Esophagus muscularis mucosa (tissue), 3 donors: ENCODE measurements around the gene IRX5.

Experiments used
- POLR2A ChIP-seq: fragments of 450-650 bp; IDR thresholded peaks from one replicate; pipeline ENCODE4 v1.6.1; 2017; ENCODE audit warnings: antibody characterized with exemption, moderate library complexity, mild to moderate bottlenecking, low read depth
- TF ChIP-seq, protein P1 (sequence below), 3 experiments: fragments of 200-600 bp in 2 of 3; fragments of 450-650 bp in 1 of 3; sonication (generic) in 2 of 3; IDR thresholded peaks; one replicate each; pipeline ENCODE4 v1.5.1; 2017 to 2019; ENCODE audit warnings: antibody characterized with exemption in 3 of 3, mild to moderate bottlenecking in 2 of 3, moderate library complexity in 1 of 3

DNA sequence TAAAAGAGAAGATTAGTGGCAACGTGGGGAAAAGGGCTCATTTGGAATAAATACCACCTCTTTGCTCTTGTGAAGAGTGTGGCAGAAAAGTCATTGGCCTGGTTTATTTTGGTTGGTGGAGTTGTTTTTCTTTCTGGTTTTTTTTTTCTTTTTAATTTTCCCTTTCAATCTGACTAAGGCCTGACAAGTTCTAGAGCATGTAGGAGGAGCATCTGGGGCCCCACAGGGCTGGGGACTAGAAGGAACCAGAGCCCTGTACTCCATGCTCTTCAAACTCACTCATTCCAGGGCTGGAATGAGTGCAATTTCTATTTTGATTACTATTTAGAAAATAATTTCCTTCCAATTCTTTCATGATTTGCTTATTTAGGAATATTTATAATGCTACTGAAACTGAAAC lies 13.3 kb downstream of the IRX5 start:
- TF ChIP-seq, protein P1, sequence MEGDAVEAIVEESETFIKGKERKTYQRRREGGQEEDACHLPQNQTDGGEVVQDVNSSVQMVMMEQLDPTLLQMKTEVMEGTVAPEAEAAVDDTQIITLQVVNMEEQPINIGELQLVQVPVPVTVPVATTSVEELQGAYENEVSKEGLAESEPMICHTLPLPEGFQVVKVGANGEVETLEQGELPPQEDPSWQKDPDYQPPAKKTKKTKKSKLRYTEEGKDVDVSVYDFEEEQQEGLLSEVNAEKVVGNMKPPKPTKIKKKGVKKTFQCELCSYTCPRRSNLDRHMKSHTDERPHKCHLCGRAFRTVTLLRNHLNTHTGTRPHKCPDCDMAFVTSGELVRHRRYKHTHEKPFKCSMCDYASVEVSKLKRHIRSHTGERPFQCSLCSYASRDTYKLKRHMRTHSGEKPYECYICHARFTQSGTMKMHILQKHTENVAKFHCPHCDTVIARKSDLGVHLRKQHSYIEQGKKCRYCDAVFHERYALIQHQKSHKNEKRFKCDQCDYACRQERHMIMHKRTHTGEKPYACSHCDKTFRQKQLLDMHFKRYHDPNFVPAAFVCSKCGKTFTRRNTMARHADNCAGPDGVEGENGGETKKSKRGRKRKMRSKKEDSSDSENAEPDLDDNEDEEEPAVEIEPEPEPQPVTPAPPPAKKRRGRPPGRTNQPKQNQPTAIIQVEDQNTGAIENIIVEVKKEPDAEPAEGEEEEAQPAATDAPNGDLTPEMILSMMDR (IDR thresholded peaks at IDR 0.05), result no peak
- no peak for TF ChIP-seq POLR2A
